SK-N-SH (cell line): ENCODE measurements around the gene TUBB3. TPM values are rescaled to one million over a fixed set of nuclear protein-coding genes. Genes with fewer than 3 reads are reported as not detected.

ENCODE experiments used
- CTCF ChIA-PET: fragments of 300-600, 350-600 bp; formaldehyde crosslinking; extraction: SDS; loops from one replicate; lab custom pipeline; 2021; lab: Yijun Ruan, JAX
- POLR2A ChIA-PET: fragments of 350-600 bp; sonication (Branson Sonifier 250); formaldehyde crosslinking; extraction: SDS; loops from one replicate; lab custom pipeline; 2020; ENCODE audit warnings: antibody characterized with exemption, inconsistent platforms; lab: Yijun Ruan, JAX
- DNase-seq: peaks from one replicate; pipeline ENCODE4 v3.0.0; 2012
- H2AFZ ChIP-seq: fragments of 200-600 bp; sonication (generic); 2 replicates; pipeline ENCODE4 v1.8.1; 2016; ENCODE audit warnings: antibody characterized with exemption, mild to moderate bottlenecking, low read depth
- H3F3A ChIP-seq: fragments of 200-600 bp; sonication (generic); replicated peaks from 2 replicates; pipeline ENCODE3; 2016; ENCODE audit warnings: antibody characterized with exemption, mild to moderate bottlenecking; ENCODE audit not compliant: insufficient read depth
- H3K27ac ChIP-seq, 2 experiments: fragments of 200-500 bp in 1 of 2; fragments of 200-600 bp in 1 of 2; sonication (Bioruptor generic) in 1 of 2; sonication (generic), shearing (Covaris generic) in 1 of 2; 2 replicates each; pipeline versions ENCODE4 v1.5.1 to v1.6.1; 2014 to 2016; ENCODE audit warnings: low read depth in 2 of 2, inconsistent platforms in 1 of 2, low read length in 1 of 2, mild to moderate bottlenecking in 1 of 2, mixed read lengths in 1 of 2
- H3K27me3 ChIP-seq: fragments of 200-600 bp; sonication (generic), shearing (Covaris generic); 2 replicates; pipeline ENCODE4 v1.6.1; 2016; ENCODE audit warnings: mixed run types; ENCODE audit not compliant: insufficient read depth
- H3K36me3 ChIP-seq, 2 experiments: fragments of 200-500 bp in 1 of 2; fragments of 200-600 bp in 1 of 2; sonication (Bioruptor generic) in 1 of 2; sonication (generic) in 1 of 2; replicated peaks in 1 of 2; 2 replicates each; pipeline versions ENCODE3 to v1.5.1; 2014 to 2016; ENCODE audit warnings: low read length in 1 of 2, mild to moderate bottlenecking in 1 of 2; ENCODE audit not compliant: insufficient read depth in 2 of 2, control insufficient read depth in 1 of 2
- H3K4me1 ChIP-seq, 2 experiments: fragments of 200-500 bp in 1 of 2; fragments of 200-600 bp in 1 of 2; sonication (Bioruptor generic) in 1 of 2; sonication (generic), shearing (Covaris generic) in 1 of 2; 2 replicates each; pipeline versions ENCODE4 v1.5.1 to v1.6.1; 2014 to 2016; ENCODE audit warnings: low read depth in 1 of 2, low read length in 1 of 2, mixed run types in 1 of 2; ENCODE audit not compliant: insufficient read depth in 2 of 2, control insufficient read depth in 1 of 2
- H3K4me2 ChIP-seq: fragments of 200-600 bp; sonication (generic), shearing (Covaris generic); 2 replicates; pipeline ENCODE4 v1.6.1; 2017; ENCODE audit warnings: mixed run types
- H3K4me3 ChIP-seq, 2 experiments: fragments of 200-500 bp in 1 of 2; fragments of 200-600 bp in 1 of 2; sonication (Bioruptor generic) in 1 of 2; sonication (generic), shearing (Covaris generic) in 1 of 2; 2 replicates each; pipeline versions ENCODE4 v1.5.1 to v1.8.1; 2014 to 2016; ENCODE audit warnings: low read depth in 2 of 2, inconsistent platforms in 1 of 2, low read length in 1 of 2, mild to moderate bottlenecking in 1 of 2, mixed read lengths in 1 of 2, moderate library complexity in 1 of 2
- H3K79me2 ChIP-seq: fragments of 200-600 bp; sonication (generic); 2 replicates; pipeline ENCODE4 v1.8.1; 2017; ENCODE audit warnings: mild to moderate bottlenecking; ENCODE audit not compliant: insufficient read depth
- H3K9ac ChIP-seq: fragments of 200-600 bp; sonication (generic); 2 replicates; pipeline ENCODE4 v1.6.1; 2017; ENCODE audit warnings: mixed run types
- H3K9me2 ChIP-seq: fragments of 200-600 bp; sonication (generic); 2 replicates; pipeline ENCODE4 v1.6.1; 2017; ENCODE audit warnings: mixed run types
- H3K9me3 ChIP-seq: fragments of 200-600 bp; sonication (generic); 2 replicates; pipeline ENCODE4 v1.6.1; 2017; ENCODE audit warnings: mixed run types, mild to moderate bottlenecking, moderate library complexity
- H4K20me1 ChIP-seq: fragments of 200-600 bp; sonication (generic); 2 replicates; pipeline ENCODE4 v1.6.1; 2017; ENCODE audit warnings: mild to moderate bottlenecking, mixed run types; ENCODE audit not compliant: insufficient read depth
- CHD2 ChIP-seq: fragments of 150-350 bp; IDR thresholded peaks from 2 replicates; pipeline ENCODE4 v1.6.1; 2018; ENCODE audit warnings: low read length; ENCODE audit not compliant: partially characterized antibody
- ELF1 ChIP-seq: IDR thresholded peaks from 2 replicates; pipeline ENCODE4 v1.4.0; 2012
- EP300 ChIP-seq, 2 experiments: IDR thresholded peaks; 2 replicates each; pipeline versions ENCODE4 v1.4.0 to v1.6.1; 2012; ENCODE audit warnings: borderline replicate concordance in 1 of 2, low read depth in 1 of 2, low read length in 1 of 2
- FOSL2 ChIP-seq: IDR thresholded peaks from 2 replicates; pipeline ENCODE4 v1.4.0; 2012; ENCODE audit warnings: low read depth, mild to moderate bottlenecking, moderate library complexity, borderline replicate concordance
- FOXM1 ChIP-seq: IDR thresholded peaks from 2 replicates; pipeline ENCODE4 v1.4.0; 2012; ENCODE audit warnings: low read depth, mild to moderate bottlenecking
- GABPA ChIP-seq: IDR thresholded peaks from 2 replicates; pipeline ENCODE4 v1.4.0; 2012; ENCODE audit warnings: low read depth, mild to moderate bottlenecking
- JUND ChIP-seq: IDR thresholded peaks from 2 replicates; pipeline ENCODE4 v1.4.0; 2012
- MEF2A ChIP-seq: IDR thresholded peaks from 2 replicates; pipeline ENCODE4 v1.4.0; 2012; ENCODE audit warnings: low read depth, borderline replicate concordance
- MXI1 ChIP-seq: IDR thresholded peaks from 2 replicates; pipeline ENCODE4 v1.6.1; 2012; ENCODE audit warnings: mild to moderate bottlenecking, low read depth, low read length, improper control_type of control experiment
- NFIC ChIP-seq: IDR thresholded peaks from 2 replicates; pipeline ENCODE4 v1.4.0; 2012; ENCODE audit warnings: borderline replicate concordance
- POLR2AphosphoS5 ChIP-seq: IDR thresholded peaks from 2 replicates; pipeline ENCODE4 v1.6.1; 2012; ENCODE audit warnings: low read depth, low read length
- RCOR1 ChIP-seq: fragments of 150-350 bp; IDR thresholded peaks from 2 replicates; pipeline ENCODE4 v1.6.1; 2017; ENCODE audit warnings: antibody characterized with exemption, low read length
- RFX5 ChIP-seq: IDR thresholded peaks from 2 replicates; pipeline ENCODE4 v1.6.1; 2012; ENCODE audit warnings: mild to moderate bottlenecking, improper control_type of control experiment, low read length
- SMC3 ChIP-seq: IDR thresholded peaks from 2 replicates; pipeline ENCODE4 v1.6.1; 2012; ENCODE audit warnings: low read depth, low read length, improper control_type of control experiment
- TCF12 ChIP-seq: IDR thresholded peaks from 2 replicates; pipeline ENCODE4 v1.4.0; 2012
- TEAD4 ChIP-seq: IDR thresholded peaks from 2 replicates; pipeline ENCODE4 v1.4.0; 2012; ENCODE audit warnings: mild to moderate bottlenecking, borderline replicate concordance; ENCODE audit not compliant: insufficient read depth
- YY1 ChIP-seq: IDR thresholded peaks from 2 replicates; pipeline ENCODE4 v1.4.0; 2012; ENCODE audit warnings: low read depth, mild to moderate bottlenecking
- WGBS: methylation state at CpG from one replicate; pipeline ENCODE4 v1.1.6; 2017; ENCODE audit warnings: low lambda C conversion rate; 5-methylcytosine and 5-hydroxymethylcytosine counted together
- polyA plus RNA-seq, 3 experiments: library from polyadenylated mRNA; depleted of rRNA; stranded (reverse); fragments of >200 nt; gene quantifications; 2 replicates each; pipeline ENCODE4 v1.2.3, GENCODE V29; 2012
- TF ChIP-seq, protein P1 (sequence below): IDR thresholded peaks from 2 replicates; pipeline ENCODE4 v1.4.0; 2012; ENCODE audit warnings: low read depth
- TF ChIP-seq, protein P2 (sequence below): fragments of 150-350 bp; IDR thresholded peaks from 2 replicates; pipeline ENCODE4 v1.6.1; 2016; ENCODE audit warnings: mild to moderate bottlenecking, low read depth, low read length
- TF ChIP-seq, protein P3 (sequence below): IDR thresholded peaks from 2 replicates; pipeline ENCODE4 v1.4.0; 2012; ENCODE audit warnings: low read depth, borderline replicate concordance
- TF ChIP-seq, protein P4 (sequence below): IDR thresholded peaks from 2 replicates; pipeline ENCODE4 v1.4.0; 2012; ENCODE audit warnings: low read depth, borderline replicate concordance

The TUBB3 gene
- polyA plus RNA-seq, 1 of the 3 experiments (the other 2 are of a cell fraction), result 428 TPM

DNA sequence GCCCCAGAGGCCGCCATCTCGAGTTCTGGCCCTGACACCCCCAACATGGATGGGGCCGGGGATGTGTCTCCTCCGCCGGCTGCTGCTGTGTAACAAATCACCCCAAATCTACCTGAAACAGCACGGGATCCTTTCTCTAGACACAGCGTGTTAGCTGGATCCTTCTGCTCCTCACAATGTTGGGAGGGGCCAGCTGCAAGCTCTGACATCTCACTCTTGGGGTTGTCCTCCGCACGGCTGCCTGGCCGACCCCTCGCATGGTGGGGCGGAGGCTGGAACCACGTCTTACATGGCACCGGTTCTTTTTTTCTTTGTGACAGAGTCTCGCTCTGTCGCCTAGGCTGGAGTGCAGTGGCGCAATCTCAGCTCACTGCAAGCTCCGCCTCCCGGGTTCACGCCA, 13.8 kb downstream of the TUBB3 start:
- H3K4me3 ChIP-seq, result no peak overlapping the region
- H3K4me1 ChIP-seq, result no peaks in the 10 kb centered on the region
- no peak overlapping the region for H2AFZ ChIP-seq
- no peak overlapping the region for H3K4me2 ChIP-seq
- H3K9me2 ChIP-seq, result no peaks in the 10 kb centered on the region
- H3K9ac ChIP-seq, result no peak overlapping the region
- H3K9me3 ChIP-seq, result no peaks in the 10 kb centered on the region
- no peak overlapping the region for H3K27ac ChIP-seq
- peaks cover 8% of the 10 kb centered on the region; the same call in 1 of the 2 replicates for H3K79me2 ChIP-seq
- ChIA-PET CTCF (interaction anchor here (0.5 kb wide), 1 partner anchor 223 kb away, joined by 3 read pairs; no protein-coding TSS in a partner anchor), POLR2A (no interaction called here)
- peaks cover 16% of the 10 kb centered on the region for H3F3A ChIP-seq
- DNase-seq, result no peak
- H3K27me3 ChIP-seq, result no peaks in the 10 kb centered on the region
- WGBS, result 94% methylated on average over 18 of the region's 20 CpGs
- TF ChIP-seq, protein P1, sequence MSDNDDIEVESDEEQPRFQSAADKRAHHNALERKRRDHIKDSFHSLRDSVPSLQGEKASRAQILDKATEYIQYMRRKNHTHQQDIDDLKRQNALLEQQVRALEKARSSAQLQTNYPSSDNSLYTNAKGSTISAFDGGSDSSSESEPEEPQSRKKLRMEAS, result no peak
- TF ChIP-seq MEF2A, result no peak
- TF ChIP-seq CHD2, result no peak
- TF ChIP-seq MXI1, result no peak
- no peak for TF ChIP-seq YY1
- TF ChIP-seq GABPA, result no peak
- peaks cover 24 to 44% of the 10 kb centered on the region in 2 experiments for H3K36me3 ChIP-seq
- peaks cover 41% of the 10 kb centered on the region for H4K20me1 ChIP-seq

DNA sequence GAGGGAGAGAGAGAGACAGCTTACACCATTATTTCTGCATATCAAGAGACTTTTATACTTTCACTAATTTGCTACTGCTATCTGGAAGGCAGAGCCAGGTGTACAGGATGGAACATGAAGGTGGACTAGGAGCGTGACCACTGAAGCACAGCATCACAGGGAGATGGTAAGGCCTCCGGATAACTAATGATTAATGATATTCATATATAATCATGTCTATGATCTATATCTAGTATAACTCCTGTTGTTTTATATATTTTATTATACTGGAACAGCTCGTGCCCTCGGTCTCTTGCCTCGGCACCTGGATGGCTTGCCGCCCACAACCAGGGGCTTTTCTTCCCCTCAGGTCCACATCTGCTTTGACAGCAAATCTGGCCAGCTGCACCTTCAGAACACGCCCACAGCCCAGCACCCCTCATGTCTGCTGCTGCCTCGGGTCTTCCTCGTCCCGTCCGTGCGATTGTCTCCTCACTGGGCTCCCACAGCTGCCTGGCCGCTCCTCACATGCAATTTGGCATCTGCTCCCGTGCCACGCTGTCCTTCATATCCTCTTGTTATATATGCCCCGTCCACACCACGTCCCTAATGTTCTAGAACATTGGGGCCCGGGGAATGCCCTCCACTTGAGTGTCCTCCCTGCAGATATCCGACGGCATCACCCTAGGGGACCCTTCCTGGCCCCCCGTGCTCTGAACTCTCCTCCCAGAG, 15.2 kb downstream of the TUBB3 start:
- H3K9me3 ChIP-seq, result no peaks in the 10 kb centered on the region
- ChIA-PET CTCF (interaction anchor here (1.1 to 1.6 kb wide), 2 partner anchors 12 to 14 kb away, joined by 3 to 4 read pairs; no protein-coding TSS in a partner anchor), POLR2A (interaction anchor here (1.3 kb wide), 1 partner anchor 9 kb away, joined by 4 read pairs; no protein-coding TSS in a partner anchor)
- no peaks in the 10 kb centered on the region for H3K4me1 ChIP-seq
- H4K20me1 ChIP-seq, result peaks cover 28% of the 10 kb centered on the region
- H3F3A ChIP-seq, result peaks cover 6% of the 10 kb centered on the region
- 0 out of 2 replicates have a peak, but pooled peaks cover under 1% of the 10 kb centered on the region for H3K79me2 ChIP-seq
- TF ChIP-seq ELF1, result no peak
- TF ChIP-seq FOSL2, result no peak
- no peak for TF ChIP-seq TEAD4
- no peak for TF ChIP-seq RCOR1
- no peak for TF ChIP-seq MEF2A
- TF ChIP-seq, protein P2, sequence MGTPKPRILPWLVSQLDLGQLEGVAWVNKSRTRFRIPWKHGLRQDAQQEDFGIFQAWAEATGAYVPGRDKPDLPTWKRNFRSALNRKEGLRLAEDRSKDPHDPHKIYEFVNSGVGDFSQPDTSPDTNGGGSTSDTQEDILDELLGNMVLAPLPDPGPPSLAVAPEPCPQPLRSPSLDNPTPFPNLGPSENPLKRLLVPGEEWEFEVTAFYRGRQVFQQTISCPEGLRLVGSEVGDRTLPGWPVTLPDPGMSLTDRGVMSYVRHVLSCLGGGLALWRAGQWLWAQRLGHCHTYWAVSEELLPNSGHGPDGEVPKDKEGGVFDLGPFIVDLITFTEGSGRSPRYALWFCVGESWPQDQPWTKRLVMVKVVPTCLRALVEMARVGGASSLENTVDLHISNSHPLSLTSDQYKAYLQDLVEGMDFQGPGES, result no peak
- TF ChIP-seq MXI1, result no peak
- TF ChIP-seq YY1, result no peak
- TF ChIP-seq TCF12, result no peak
- TF ChIP-seq EP300 (IDR thresholded peaks at IDR 0.05; ENCODE audit: borderline replicate concordance in 1 of 2, low read depth in 1 of 2, low read length in 1 of 2), result no peak
- TF ChIP-seq POLR2AphosphoS5, result no peak
- no peak for TF ChIP-seq JUND
- TF ChIP-seq, protein P3, sequence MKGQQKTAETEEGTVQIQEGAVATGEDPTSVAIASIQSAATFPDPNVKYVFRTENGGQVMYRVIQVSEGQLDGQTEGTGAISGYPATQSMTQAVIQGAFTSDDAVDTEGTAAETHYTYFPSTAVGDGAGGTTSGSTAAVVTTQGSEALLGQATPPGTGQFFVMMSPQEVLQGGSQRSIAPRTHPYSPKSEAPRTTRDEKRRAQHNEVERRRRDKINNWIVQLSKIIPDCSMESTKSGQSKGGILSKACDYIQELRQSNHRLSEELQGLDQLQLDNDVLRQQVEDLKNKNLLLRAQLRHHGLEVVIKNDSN, result no peak
- TF ChIP-seq, protein P4, sequence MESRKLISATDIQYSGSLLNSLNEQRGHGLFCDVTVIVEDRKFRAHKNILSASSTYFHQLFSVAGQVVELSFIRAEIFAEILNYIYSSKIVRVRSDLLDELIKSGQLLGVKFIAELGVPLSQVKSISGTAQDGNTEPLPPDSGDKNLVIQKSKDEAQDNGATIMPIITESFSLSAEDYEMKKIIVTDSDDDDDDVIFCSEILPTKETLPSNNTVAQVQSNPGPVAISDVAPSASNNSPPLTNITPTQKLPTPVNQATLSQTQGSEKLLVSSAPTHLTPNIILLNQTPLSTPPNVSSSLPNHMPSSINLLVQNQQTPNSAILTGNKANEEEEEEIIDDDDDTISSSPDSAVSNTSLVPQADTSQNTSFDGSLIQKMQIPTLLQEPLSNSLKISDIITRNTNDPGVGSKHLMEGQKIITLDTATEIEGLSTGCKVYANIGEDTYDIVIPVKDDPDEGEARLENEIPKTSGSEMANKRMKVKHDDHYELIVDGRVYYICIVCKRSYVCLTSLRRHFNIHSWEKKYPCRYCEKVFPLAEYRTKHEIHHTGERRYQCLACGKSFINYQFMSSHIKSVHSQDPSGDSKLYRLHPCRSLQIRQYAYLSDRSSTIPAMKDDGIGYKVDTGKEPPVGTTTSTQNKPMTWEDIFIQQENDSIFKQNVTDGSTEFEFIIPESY, result no peak
- no peak for TF ChIP-seq CHD2
- no peak for TF ChIP-seq FOXM1
- no peak for TF ChIP-seq NFIC
- no peak for TF ChIP-seq RFX5
- TF ChIP-seq GABPA, result no peak
- no peak for TF ChIP-seq SMC3
- no peak overlapping the region for H2AFZ ChIP-seq
- no peak overlapping the region for H3K9ac ChIP-seq
- H3K27me3 ChIP-seq, result no peaks in the 10 kb centered on the region
- 86% methylated on average over 21 of the region's 21 CpGs for WGBS
- H3K27ac ChIP-seq, result no peak overlapping the region
- DNase-seq, result no peak
- H3K4me2 ChIP-seq, result no peak overlapping the region
- H3K9me2 ChIP-seq, result no peaks in the 10 kb centered on the region
- H3K36me3 ChIP-seq, result peaks cover 11 to 31% of the 10 kb centered on the region in 2 experiments
- no peak overlapping the region for H3K4me3 ChIP-seq
